NK-92 (cell line): ENCODE results near the gene SLC25A43.
"Not testable (repeated sequence)": the region's sequence is repeated elsewhere in the genome, so short reads cannot be mapped to it uniquely, and the experiment has no call there.

Source experiments
- DNase-seq: peaks from one replicate; lab custom pipeline; 2025; ENCODE audit not compliant: unreplicated experiment; lab: John Stamatoyannopoulos, UW

Gene SLC25A43

GRCh38 chrX:119398974-119399771 lies at the start of gene SLC25A43:
Gene SLC25A43, plus strand, starts transcription at chrX:119399336. Its CDS starts 68 bp downstream, at chrX:119399404.
- DNase-seq: no peak

GRCh38 chrX:119359618-119360382 lies 39.3 kb upstream of the SLC25A43 start:
- no peak for DNase-seq

- not testable (repeated sequence) for DNase-seq
These were observed 37.7 kb upstream of the SLC25A43 start for GRCh38 chrX:119361451-119361850.

- not testable (repeated sequence) for DNase-seq
These were observed 37.1 kb upstream of the SLC25A43 start for GRCh38 chrX:119362074-119362473.

- no peak for DNase-seq
These were observed 35.7 kb upstream of the SLC25A43 start for GRCh38 chrX:119363391-119363790.

- DNase-seq: not testable (repeated sequence)
These were observed 27.3 kb upstream of the SLC25A43 start for GRCh38 chrX:119371861-119372260.

- no peak for DNase-seq
These were observed 24.4 kb upstream of the SLC25A43 start for GRCh38 chrX:119374736-119375135.

- no peak for DNase-seq
These were observed 23.6 kb upstream of the SLC25A43 start for GRCh38 chrX:119375561-119375960.

GRCh38 chrX:119376312-119376711 lies 22.8 kb upstream of the SLC25A43 start:
- no peak for DNase-seq

- no peak for DNase-seq
These were observed 17.7 kb upstream of the SLC25A43 start for GRCh38 chrX:119381349-119381944.

GRCh38 chrX:119382606-119383005 lies 16.5 kb upstream of the SLC25A43 start:
- DNase-seq: no peak

GRCh38 chrX:119386685-119387084 lies 12.5 kb upstream of the SLC25A43 start:
- not testable (repeated sequence) for DNase-seq

GRCh38 chrX:119387426-119387825 lies 11.7 kb upstream of the SLC25A43 start:
- DNase-seq: not testable (repeated sequence)

- no peak for DNase-seq
These were observed 9.9 kb upstream of the SLC25A43 start for GRCh38 chrX:119389214-119389613.

GRCh38 chrX:119389871-119390501 lies 9.2 kb upstream of the SLC25A43 start:
- DNase-seq: no peak

GRCh38 chrX:119391279-119391678 lies 7.9 kb upstream of the SLC25A43 start:
- DNase-seq: no peak

GRCh38 chrX:119393144-119393543 lies 6.0 kb upstream of the SLC25A43 start:
- no peak for DNase-seq

GRCh38 chrX:119398587-119398973 lies 556 bp upstream of the SLC25A43 start:
- DNase-seq: no peak

- no peak for DNase-seq
These were observed 601 bp downstream of the SLC25A43 start for GRCh38 chrX:119399772-119400101.

GRCh38 chrX:119401569-119401968 lies 2.4 kb downstream of the SLC25A43 start:
- no peak for DNase-seq

- DNase-seq: no peak
These were observed 3.5 kb downstream of the SLC25A43 start for GRCh38 chrX:119402588-119402987.
